Esophagus squamous epithelium (tissue), 4 donors: ENCODE results near the gene PSME3.

Experiments
- CTCF ChIP-seq, 6 experiments: fragments of 450-650 bp in 4 of 6; fragments of 200-600 bp in 2 of 6; sonication (generic) in 2 of 6; IDR thresholded peaks; one replicate each; pipeline ENCODE4 v1.5.1; 2016 to 2019; ENCODE audit warnings: antibody characterized with exemption in 6 of 6, mild to moderate bottlenecking in 4 of 6, moderate library complexity in 4 of 6
- POLR2A ChIP-seq, 4 donors: fragments of 450-650 bp; IDR thresholded peaks; one replicate each; pipeline ENCODE4 v1.6.1; 2017; ENCODE audit warnings: antibody characterized with exemption in 4 of 4, mild to moderate bottlenecking in 4 of 4, moderate library complexity in 3 of 4

- TF ChIP-seq CTCF (IDR thresholded peaks at IDR 0.05) = no peak
- TF ChIP-seq POLR2A (IDR thresholded peaks at IDR 0.05) = no peak
Observed at GRCh38 chr17:42797067-42798007, 35.9 kb upstream of the PSME3 start.
